K562 (cell line): ENCODE data around the gene MOB3B. TPM values are rescaled to one million over a fixed set of nuclear protein-coding genes. Genes with fewer than 3 reads are reported as not detected.

ENCODE experiments used
- ATAC-seq: fragments of 200-7000 bp; cut with Tn5 transposase; 3 replicates; pipeline ENCODE4 v1.9.1; 2020; ENCODE audit warnings: moderate library complexity
- BruUV-seq: library from RNA; stranded (reverse); fragments of 400-500 nt; replicated peaks from 2 replicates; lab custom pipeline; 2021; lab: Mats Ljungman, UMichigan
- CTCF ChIA-PET: fragments of 300-600 bp; formaldehyde crosslinking; extraction: SDS; loops from one replicate; lab custom pipeline; 2021; ENCODE audit warnings: low intra/inter-chr PET ratio; lab: Yijun Ruan, JAX
- POLR2A ChIA-PET: fragments of 300-600, 350-650 bp; sonication (Branson Sonifier 250); formaldehyde crosslinking; extraction: SDS; loops from one replicate; lab custom pipeline; 2021; ENCODE audit warnings: antibody characterized with exemption, inconsistent platforms; lab: Yijun Ruan, JAX
- DNase-seq, 4 experiments: peaks; one replicate each; pipeline versions ENCODE4 v3.0.0 to v3.0.0-alpha.2; 2011 to 2018; ENCODE audit warnings: low spot score in 3 of 4, mixed read lengths in 3 of 4; ENCODE audit errors: extremely low read depth in 1 of 4
- FAIRE-seq: peaks from 2 replicates; lab custom pipeline; 2011; peaks lifted over from hg19 to GRCh38; lab: Jason Lieb, UNC
- H2AFZ ChIP-seq: 2 replicates; pipeline ENCODE4 v1.6.0; 2011; ENCODE audit warnings: low read depth, low read length, control low read depth, inconsistent platforms
- H3K27ac ChIP-seq: fragments of 200-600 bp; 3 replicates; pipeline ENCODE4 v1.8.0; 2011; ENCODE audit warnings: low read depth, mild to moderate bottlenecking, control low read depth, inconsistent platforms, low read length, moderate library complexity, mixed read lengths; ENCODE audit errors: extremely low read depth
- H3K27me3 ChIP-seq, 2 experiments: fragments of 300-600 bp in 1 of 2; 2 replicates in 1 of 2; 3 replicates in 1 of 2; pipeline versions ENCODE4 v1.6.0 to v1.8.0; 2011; ENCODE audit warnings: inconsistent platforms in 2 of 2, low read length in 2 of 2, mild to moderate bottlenecking in 1 of 2, mixed read lengths in 1 of 2, moderate library complexity in 1 of 2; ENCODE audit not compliant: control insufficient read depth in 2 of 2, insufficient read depth in 2 of 2
- H3K36me3 ChIP-seq: fragments of 300-600 bp; 3 replicates; pipeline ENCODE4 v1.8.0; 2011; ENCODE audit warnings: mild to moderate bottlenecking, low read length, inconsistent platforms; ENCODE audit not compliant: control insufficient read depth, insufficient read depth
- H3K4me1 ChIP-seq, 2 experiments: fragments of 200-600 bp in 1 of 2; replicated peaks in 1 of 2; 2 replicates in 1 of 2; 3 replicates in 1 of 2; pipeline versions ENCODE4 v1.5.1 to v1.8.0; 2011; ENCODE audit warnings: inconsistent platforms in 2 of 2, low read length in 2 of 2, mild to moderate bottlenecking in 1 of 2, mixed read lengths in 1 of 2, moderate library complexity in 1 of 2; ENCODE audit not compliant: control insufficient read depth in 2 of 2, insufficient read depth in 2 of 2
- H3K4me2 ChIP-seq: 2 replicates; pipeline ENCODE4 v1.6.1; 2011; ENCODE audit warnings: low read length, control low read depth, inconsistent platforms, mixed read lengths; ENCODE audit not compliant: insufficient read depth
- H3K4me3 ChIP-seq: fragments of 200-600 bp; sonication (generic), shearing (Covaris generic); 2 replicates; pipeline ENCODE4 v1.5.1; 2016; ENCODE audit warnings: control low read depth, inconsistent platforms
- H3K79me2 ChIP-seq: fragments of 200-600 bp; 3 replicates; pipeline ENCODE4 v1.8.0; 2011; ENCODE audit warnings: low read length, inconsistent platforms; ENCODE audit not compliant: control insufficient read depth, insufficient read depth
- H3K9ac ChIP-seq, 2 experiments: 2 replicates each; pipeline versions ENCODE4 v1.6.0 to v1.6.1; 2011; ENCODE audit warnings: low read depth in 2 of 2, low read length in 2 of 2, control low read depth in 1 of 2, inconsistent platforms in 1 of 2, mild to moderate bottlenecking in 1 of 2, mixed read lengths in 1 of 2; ENCODE audit not compliant: insufficient read depth in 1 of 2
- H3K9me1 ChIP-seq: one replicate; pipeline ENCODE4 v1.6.0; 2011; ENCODE audit warnings: inconsistent platforms, mild to moderate bottlenecking, low read length, moderate library complexity; ENCODE audit not compliant: control insufficient read depth, insufficient read depth
- H3K9me3 ChIP-seq: replicated peaks from 2 replicates; pipeline ENCODE4 v1.5.1; 2011; ENCODE audit warnings: low read depth, low read length, inconsistent platforms; ENCODE audit not compliant: control insufficient read depth, insufficient read depth
- H4K20me1 ChIP-seq: replicated peaks from 2 replicates; pipeline ENCODE4 v1.6.1; 2011; ENCODE audit warnings: low read length, inconsistent platforms, mixed read lengths; ENCODE audit not compliant: control insufficient read depth, insufficient read depth
- COPS2 ChIP-seq: fragments of 450-650 bp; conservative IDR thresholded peaks from 2 replicates; pipeline ENCODE4 v1.6.1; 2016; ENCODE audit warnings: mild to moderate bottlenecking, moderate library complexity
- ELK1 ChIP-seq: sonication (generic); formaldehyde crosslinking; IDR thresholded peaks from 2 replicates; pipeline ENCODE4 v1.8.1; 2022; ENCODE audit warnings: missing genetic modification reagents
- FOXA3 ChIP-seq, 2 experiments: fragments of 450-650 bp in 1 of 2; sonication (generic) in 1 of 2; formaldehyde crosslinking; IDR thresholded peaks in 1 of 2; conservative IDR thresholded peaks in 1 of 2; 2 replicates each; pipeline versions ENCODE4 v1.4.0 to v1.8.0; 2020 to 2022; ENCODE audit warnings: mild to moderate bottlenecking in 2 of 2, missing genetic modification reagents in 1 of 2
- KLF13 ChIP-seq: fragments of 450-650 bp; IDR thresholded peaks from 2 replicates; pipeline ENCODE4 v1.6.1; 2016; ENCODE audit warnings: missing genetic modification characterization, low read depth, mild to moderate bottlenecking, missing compliant biosample characterization, moderate library complexity, borderline replicate concordance
- MIER1 ChIP-seq: fragments of 450-650 bp; IDR thresholded peaks from 2 replicates; pipeline ENCODE4 v1.6.1; 2016; ENCODE audit warnings: antibody characterized with exemption, mild to moderate bottlenecking, low read depth
- RBM39 ChIP-seq: fragments of 200-400 bp; formaldehyde crosslinking; optimal IDR thresholded peaks from 2 replicates; pipeline ENCODE3; 2018; ENCODE audit warnings: low read depth, low read length
- SPI1 ChIP-seq: IDR thresholded peaks from 2 replicates; pipeline ENCODE4 v1.6.1; 2011; ENCODE audit warnings: low read depth, low read length, control low read depth, borderline replicate concordance
- ZKSCAN1 ChIP-seq: fragments of 150-350 bp; IDR thresholded peaks from 2 replicates; pipeline ENCODE4 v1.6.1; 2016; ENCODE audit warnings: low read depth, low read length
- ZNF282 ChIP-seq: sonication (generic); formaldehyde crosslinking; IDR thresholded peaks from 2 replicates; pipeline ENCODE4 v1.8.1; 2023; ENCODE audit warnings: missing genetic modification reagents
- WGBS: fragments of 100-300 bp; shearing (Covaris generic); methylation state at CpG from one replicate; pipeline ENCODE4 v1.1.6; 2016; ENCODE audit warnings: low coverage, mixed read lengths; ENCODE audit not compliant: insufficient coverage; ENCODE audit errors: missing lambda C conversion rate; 5-methylcytosine and 5-hydroxymethylcytosine counted together
- in situ Hi-C: fragments of 300-500 bp; cut with MboI; formaldehyde crosslinking; loops from 4 replicates; pipeline ENCODE4 v1.15.0; 2018; ENCODE audit warnings: inconsistent platforms, mixed read lengths
- intact Hi-C: fragments of 100-400 bp; cut with micrococcal nuclease; formaldehyde crosslinking; loops from 2 replicates; pipeline ENCODE4 v1.14.2; 2022
- polyA plus RNA-seq, 8 experiments: library from polyadenylated mRNA; depleted of rRNA in 4 of 8; stranded (reverse) in 5 of 8; unstranded in 3 of 8; fragments of >200 nt; fragmentation: Nextera tagmentation in 2 of 8; fragmentation: Illumina TruSeq in 1 of 8; extraction: Ambion mirVana in 2 of 8; extraction: Trizol in 1 of 8; gene quantifications; 2 replicates each; pipeline versions ENCODE4 v1.2.1 to v1.2.3, GENCODE V29; 2011 to 2014; ENCODE audit warnings: inconsistent platforms in 1 of 8, missing spikeins in 1 of 8
- total RNA-seq, 7 experiments: library from RNA; depleted of rRNA in 6 of 7; stranded (reverse); fragments of >200 nt in 6 of 7; fragmentation: Illumina TruSeq in 2 of 7; extraction: Trizol in 2 of 7; gene quantifications; 2 replicates each; pipeline versions ENCODE4 v1.2.1 to v1.2.3, GENCODE V29; 2011 to 2021; ENCODE audit warnings: low replicate concordance in 1 of 7

The MOB3B gene
- total and polyA plus RNA-seq, 9 of the 15 experiments (the other 6 are each of a cell fraction or from before 2014, with no cell fraction given), result 3.6 to 12.8 (median 7.2) TPM

GRCh38 chr9:27338527-27338903, 191.1 kb downstream of the MOB3B start (continued):
- TF ChIP-seq COPS2 (no peak), KLF13 (tag) (no peak), FOXA3 (CRISPR knock-in tag; conservative IDR thresholded peaks at IDR 0.05 in 1 of 2, IDR thresholded peaks at IDR 0.05 in 1 of 2) (no peak), RBM39 (no peak)

GRCh38 chr9:27337833-27338526, 191.6 kb downstream of the MOB3B start:
- Histone ChIP-seq H3K4me1 (no peaks in the 10 kb centered on the region; a peak in 1 of 5 replicates), H3K27ac (no peak overlapping the region), H2AFZ (no peak overlapping the region), H4K20me1 (no peaks in the 10 kb centered on the region), H3K36me3 (peaks cover 4% of the 10 kb centered on the region; the same call in 1 of the 3 replicates), H3K9ac (no peak overlapping the region), H3K79me2 (no peaks in the 10 kb centered on the region), H3K9me3 (no peaks in the 10 kb centered on the region), H3K27me3 (no peaks in the 10 kb centered on the region), H3K9me1 (no peaks in the 10 kb centered on the region), H3K4me2 (no peak overlapping the region), H3K4me3 (no peak overlapping the region)
- DNase-seq, result peak in 1 of 4 experiments; percentile 2
- in situ Hi-C loops (loop anchor here (5.0 kb wide), 1 partner anchor 194 kb away; no protein-coding TSS in a partner anchor), intact Hi-C loops (loop anchor here (10.0 kb wide), 1 partner anchor 107 kb away; no protein-coding TSS in a partner anchor)
- no peak for ATAC-seq
- TF ChIP-seq ZNF282 (CRISPR knock-in tag) (no peak), ZKSCAN1 (no peak), SPI1 (peak; percentile 73; the same call in 1 of the 2 replicates), MIER1 (no peak), ELK1 (no peak)
- POLR2A ChIA-PET, result interaction anchor here (0.7 kb wide), 1 partner anchor 341 kb away, joined by 3 read pairs; no protein-coding TSS in a partner anchor
- CTCF ChIA-PET, result no interaction called here
- WGBS, result 67% methylated on average over 2 of the region's 5 CpGs
- no peak for FAIRE-seq
- no TSS peak for BruUV-seq
